ENCODE measurements around the gene AP3S2.

DNA sequence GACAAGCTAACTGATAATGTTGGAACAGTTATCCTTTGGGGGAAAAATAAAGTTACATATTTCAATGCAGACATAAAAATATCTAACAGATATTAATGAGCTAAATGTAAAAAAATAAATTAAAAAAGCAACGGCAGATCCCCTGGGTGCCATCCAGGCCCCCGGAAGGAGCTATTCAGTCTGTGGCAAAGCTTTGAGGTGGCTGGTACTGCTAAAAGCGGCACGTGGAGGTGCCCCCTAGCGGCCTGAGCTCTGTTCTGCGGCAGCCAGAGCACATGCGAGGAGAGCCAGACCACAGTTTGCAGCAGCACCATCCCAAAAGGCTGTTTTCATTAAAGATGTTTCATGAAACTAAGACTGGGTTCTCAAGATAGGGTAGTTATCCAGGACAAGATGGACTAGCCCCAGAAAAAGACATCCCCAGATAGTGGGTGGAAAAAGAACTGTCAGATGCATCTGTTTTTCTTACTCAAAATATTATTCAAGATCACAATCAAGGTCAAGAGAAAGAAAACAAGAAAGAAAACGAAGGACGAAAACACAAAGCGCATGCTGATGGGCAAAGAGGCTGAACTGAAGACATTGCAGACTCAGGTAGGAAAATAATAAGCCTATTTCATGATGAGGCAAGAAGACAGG is 18.7 kb downstream of the AP3S2 start:
- TF ChIP-seq HDAC6 (IDR thresholded peaks at IDR 0.05; ENCODE audit: low read depth, low read length) (no peak), TCF12 (IDR thresholded peaks at IDR 0.05; ENCODE audit: low read depth, low read length) (no peak), CHD2 (IDR thresholded peaks at IDR 0.05; ENCODE audit: low read length) (no peak), EGR1 (IDR thresholded peaks at IDR 0.05; ENCODE audit: borderline replicate concordance, low read depth, low read length) (no peak), PHF8 (conservative IDR thresholded peaks at IDR 0.05; ENCODE audit: low read depth, low read length) (no peak), EP300 (IDR thresholded peaks at IDR 0.05; ENCODE audit: borderline replicate concordance in 1 of 2, low read depth in 2 of 2, low read length in 2 of 2) (no peak), RAD21 (IDR thresholded peaks at IDR 0.05 in 1 of 2, conservative IDR thresholded peaks at IDR 0.05 in 1 of 2; ENCODE audit: low read depth in 2 of 2, low read length in 2 of 2) (peak; percentile 77 to 87), CREB1 (IDR thresholded peaks at IDR 0.05) (no peak)
- TF ChIP-seq, protein P1, sequence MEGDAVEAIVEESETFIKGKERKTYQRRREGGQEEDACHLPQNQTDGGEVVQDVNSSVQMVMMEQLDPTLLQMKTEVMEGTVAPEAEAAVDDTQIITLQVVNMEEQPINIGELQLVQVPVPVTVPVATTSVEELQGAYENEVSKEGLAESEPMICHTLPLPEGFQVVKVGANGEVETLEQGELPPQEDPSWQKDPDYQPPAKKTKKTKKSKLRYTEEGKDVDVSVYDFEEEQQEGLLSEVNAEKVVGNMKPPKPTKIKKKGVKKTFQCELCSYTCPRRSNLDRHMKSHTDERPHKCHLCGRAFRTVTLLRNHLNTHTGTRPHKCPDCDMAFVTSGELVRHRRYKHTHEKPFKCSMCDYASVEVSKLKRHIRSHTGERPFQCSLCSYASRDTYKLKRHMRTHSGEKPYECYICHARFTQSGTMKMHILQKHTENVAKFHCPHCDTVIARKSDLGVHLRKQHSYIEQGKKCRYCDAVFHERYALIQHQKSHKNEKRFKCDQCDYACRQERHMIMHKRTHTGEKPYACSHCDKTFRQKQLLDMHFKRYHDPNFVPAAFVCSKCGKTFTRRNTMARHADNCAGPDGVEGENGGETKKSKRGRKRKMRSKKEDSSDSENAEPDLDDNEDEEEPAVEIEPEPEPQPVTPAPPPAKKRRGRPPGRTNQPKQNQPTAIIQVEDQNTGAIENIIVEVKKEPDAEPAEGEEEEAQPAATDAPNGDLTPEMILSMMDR (IDR thresholded peaks at IDR 0.05; ENCODE audit: control extremely low read depth in 1 of 3, insufficient read depth in 1 of 3, low read depth in 1 of 3, low read length in 3 of 3) = peak; percentile 94 to 96 (median 95)
